GM21529 (cell line): ENCODE data around the gene ADAM33.

ENCODE experiments used
- ATAC-seq: cut with Tn5 transposase; IDR thresholded peaks from one replicate; pipeline ENCODE4 v1.9.1; 2021; ENCODE audit not compliant: unreplicated experiment

ADAM33 gene

DNA sequence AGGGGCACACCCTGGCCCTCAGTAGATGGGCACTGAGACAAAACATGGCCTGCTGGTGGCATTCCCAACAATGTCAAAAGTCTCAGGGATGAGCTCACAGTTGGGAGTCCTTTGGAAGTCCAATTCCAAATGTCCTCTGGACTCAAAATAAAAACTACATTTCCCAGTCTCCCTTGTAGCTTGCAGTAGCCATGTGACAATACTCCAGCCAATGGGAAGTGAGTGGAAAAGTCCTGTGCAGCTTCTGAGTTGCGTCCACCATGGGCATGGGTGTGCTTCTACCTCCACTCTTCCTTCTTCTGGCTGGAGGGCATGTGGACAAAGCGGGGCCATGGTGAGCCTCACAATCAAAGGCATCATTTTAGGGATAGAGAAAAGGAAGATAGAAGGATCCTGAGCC lies 5.8 kb upstream of the ADAM33 start:
- ATAC-seq = no peak

- no peak for ATAC-seq
Measured at GRCh38 chr20:3686867-3687321, 5.1 kb upstream of the ADAM33 start.

DNA sequence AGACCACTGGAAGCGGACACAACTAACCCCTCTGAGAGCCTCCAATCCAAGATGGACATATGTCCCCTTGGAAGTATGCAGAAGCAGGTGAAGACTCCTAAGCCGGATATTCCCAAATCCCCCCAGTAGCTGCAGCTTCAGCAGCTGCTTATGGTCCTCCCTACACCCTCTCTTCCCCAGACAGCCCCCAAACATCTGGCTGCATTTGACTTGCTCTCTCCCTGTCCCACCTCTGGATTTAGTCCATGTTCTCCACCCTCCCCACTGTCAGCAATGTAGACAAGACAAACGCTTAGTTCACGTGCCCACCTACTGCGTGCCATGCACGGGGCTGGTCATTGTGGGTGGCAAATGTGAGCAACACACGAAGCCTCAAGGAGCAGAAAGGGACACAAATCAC lies 4.6 kb upstream of the ADAM33 start:
- ATAC-seq = no peak

DNA sequence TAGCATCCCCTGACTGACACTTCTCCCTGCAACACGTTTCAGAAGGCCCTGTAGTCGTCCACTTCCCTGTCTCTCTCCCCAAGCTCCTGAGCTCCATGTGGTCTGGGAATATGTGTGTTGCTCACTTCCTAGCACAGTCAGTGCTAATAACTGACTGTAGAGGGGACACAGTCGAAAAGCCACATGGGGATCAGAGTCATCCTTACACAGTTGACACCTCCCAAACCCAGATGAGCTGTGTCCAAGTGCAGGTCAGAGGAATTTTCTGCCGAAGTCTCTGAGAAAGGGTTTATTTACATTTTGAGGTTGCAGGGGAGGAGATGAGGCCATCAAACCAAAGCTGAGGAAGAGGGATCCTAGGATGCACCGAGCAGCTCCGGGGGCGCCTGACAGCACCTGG lies 3.5 kb upstream of the ADAM33 start:
- ATAC-seq = no peak

DNA sequence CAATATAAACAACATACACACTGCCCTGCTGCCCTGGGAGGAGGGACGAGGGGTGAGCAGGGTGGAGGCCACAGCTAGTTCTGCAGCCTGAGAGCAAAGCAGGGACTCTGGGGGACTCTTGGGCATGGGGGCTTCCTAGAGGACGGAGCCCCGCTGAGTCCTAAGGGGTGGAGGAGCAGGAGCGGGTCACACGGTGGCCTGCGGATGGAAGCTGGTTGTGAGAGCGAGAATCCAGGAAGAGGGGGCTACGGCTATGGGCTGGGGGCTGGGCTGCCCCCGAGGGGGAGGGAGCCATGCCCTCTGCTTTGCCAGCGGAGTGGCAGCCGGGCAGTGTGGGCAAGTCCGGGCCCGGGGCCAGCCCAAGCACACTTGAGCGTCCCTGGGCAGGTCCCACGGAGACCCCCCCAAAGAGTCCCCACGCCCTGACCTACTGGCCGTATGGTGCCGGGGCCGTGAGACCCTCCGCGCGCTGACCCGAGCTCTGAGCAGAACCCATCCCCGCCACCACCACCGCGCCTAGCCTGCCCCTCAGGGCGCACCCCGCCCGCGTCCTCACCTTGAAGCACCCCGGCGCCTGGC lies 369 bp downstream of the ADAM33 start:
- no peak for ATAC-seq

- ATAC-seq = no peak
Measured at GRCh38 chr20:3680701-3681351, 984 bp downstream of the ADAM33 start.

GRCh38 chr20:3679749-3680700 lies 1.8 kb downstream of the ADAM33 start:
- no peak for ATAC-seq

DNA sequence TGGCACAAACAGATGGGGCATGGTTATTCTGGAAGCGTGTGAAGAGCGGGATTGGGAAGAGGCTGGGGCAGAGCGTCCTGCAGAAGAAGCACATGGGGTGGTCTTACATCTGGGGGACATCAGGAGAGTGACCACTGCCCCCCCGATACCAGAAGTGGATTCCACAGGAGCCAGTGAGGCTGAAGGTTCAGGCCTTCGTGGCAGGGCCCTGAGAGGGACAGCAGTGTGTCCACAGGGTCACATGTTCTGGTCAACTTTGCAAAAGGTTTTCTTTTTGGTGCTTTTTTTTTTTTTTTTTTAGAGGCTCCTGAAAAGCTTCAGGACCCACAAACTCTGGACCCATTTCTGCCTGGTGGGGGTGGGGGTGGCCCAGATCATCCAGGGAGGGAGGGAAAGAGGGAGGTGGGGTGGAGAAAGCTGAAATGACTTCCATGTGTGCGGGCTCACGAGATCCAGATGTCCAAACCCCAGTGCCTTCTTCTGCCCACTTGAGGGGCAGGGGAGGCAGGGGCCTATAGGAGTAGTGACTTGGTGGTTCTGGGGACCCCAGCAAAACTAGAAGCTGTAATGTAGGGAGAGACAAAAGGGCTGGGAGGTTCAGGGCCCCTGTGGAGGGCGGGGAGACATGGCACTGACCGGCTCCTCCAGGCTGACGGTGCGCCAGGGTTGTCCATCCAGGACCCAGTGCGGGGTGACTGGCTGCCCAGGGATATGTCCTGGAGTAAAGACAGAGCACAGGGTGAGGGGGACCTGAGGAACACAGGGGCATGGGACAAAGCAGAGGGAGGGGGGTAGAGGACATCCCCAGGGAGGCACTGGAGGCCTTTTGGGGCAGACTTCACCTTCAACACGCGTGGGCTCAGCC lies 2.7 kb downstream of the ADAM33 start:
- no peak for ATAC-seq

- ATAC-seq = no peak
Measured at GRCh38 chr20:3678198-3678597, 3.6 kb downstream of the ADAM33 start.

DNA sequence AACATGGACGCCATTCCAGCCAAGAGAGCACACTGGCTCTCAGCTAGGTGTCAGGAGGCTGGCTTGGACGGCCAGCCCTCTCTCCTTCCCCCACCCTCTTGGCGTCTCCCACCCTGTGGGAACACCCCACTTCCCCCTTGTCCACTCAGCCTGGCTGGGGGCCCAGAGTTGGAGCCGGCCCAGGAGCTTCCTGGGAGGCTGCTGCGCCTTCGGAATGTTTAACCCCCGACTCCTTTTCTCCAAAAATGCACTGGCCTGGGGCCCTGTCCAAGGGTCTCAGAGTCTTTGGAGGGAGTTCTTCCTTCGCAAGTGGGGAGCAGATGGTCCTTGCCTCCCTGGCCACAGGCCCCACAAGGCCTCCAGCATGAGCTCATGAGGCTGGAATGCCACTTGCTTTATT lies 4.1 kb downstream of the ADAM33 start:
- ATAC-seq = no peak

DNA sequence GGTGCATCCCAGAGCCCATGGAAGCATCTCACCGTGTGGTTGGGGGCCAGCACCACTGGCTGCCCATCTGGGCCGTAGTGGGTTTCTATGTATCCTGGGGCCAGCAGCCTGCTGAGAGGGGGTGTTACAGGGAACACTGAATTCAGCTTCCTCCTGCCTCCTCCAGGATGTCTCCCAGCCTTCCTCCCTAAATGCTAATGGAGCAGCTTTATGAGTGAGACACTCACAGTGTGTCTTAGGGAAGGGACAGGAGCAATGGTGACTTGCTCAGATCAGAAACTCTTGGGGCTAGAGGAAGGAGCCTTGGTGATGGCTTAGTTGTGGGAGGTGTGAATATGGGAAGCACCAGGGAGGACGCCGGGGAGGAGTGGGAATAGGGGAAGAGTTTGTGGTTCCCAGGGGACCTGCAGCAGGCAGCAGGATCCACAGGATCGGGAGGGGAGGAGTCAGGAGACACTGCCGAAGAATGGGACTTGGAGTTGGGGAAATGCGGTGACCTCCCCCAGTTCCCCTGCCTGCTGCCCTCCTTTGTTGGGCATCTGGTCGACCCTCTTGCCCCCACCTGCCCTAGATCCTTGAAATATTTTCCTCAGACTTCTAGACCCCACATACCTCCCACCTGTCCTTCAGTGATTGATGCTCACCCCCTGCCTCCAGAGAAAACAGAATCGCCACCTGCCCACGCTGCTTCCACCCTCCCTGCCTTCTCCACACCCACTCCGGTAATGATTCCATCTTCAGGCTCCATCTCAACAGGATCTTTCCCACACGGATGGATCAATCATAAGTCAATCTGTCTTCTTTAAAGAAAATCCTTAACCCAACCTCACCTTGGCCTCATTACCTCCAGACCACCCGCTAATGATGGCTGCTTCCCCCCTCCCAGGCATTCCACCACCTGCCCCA lies 6.6 kb downstream of the ADAM33 start:
- no peak for ATAC-seq

DNA sequence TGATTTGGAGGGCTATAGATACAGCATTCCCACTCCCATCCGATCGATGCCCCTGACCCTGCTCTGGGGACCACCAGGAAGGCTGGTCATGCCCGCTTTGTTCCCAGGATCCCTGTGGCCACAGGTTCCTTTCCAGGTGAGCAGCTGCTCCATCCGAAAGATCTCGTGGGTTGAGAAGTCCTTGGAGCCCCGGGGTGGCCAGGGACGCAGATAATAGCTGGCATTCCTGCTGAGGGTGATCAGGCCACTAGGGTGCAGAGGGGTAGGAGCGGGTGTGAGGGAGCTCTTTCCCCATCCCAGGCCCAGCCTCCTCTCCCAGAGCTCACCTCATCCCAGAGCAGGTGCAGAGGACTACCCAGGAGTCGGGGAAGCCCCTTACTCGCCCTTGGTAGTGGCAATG lies 7.4 kb downstream of the ADAM33 start:
- no peak for ATAC-seq

DNA sequence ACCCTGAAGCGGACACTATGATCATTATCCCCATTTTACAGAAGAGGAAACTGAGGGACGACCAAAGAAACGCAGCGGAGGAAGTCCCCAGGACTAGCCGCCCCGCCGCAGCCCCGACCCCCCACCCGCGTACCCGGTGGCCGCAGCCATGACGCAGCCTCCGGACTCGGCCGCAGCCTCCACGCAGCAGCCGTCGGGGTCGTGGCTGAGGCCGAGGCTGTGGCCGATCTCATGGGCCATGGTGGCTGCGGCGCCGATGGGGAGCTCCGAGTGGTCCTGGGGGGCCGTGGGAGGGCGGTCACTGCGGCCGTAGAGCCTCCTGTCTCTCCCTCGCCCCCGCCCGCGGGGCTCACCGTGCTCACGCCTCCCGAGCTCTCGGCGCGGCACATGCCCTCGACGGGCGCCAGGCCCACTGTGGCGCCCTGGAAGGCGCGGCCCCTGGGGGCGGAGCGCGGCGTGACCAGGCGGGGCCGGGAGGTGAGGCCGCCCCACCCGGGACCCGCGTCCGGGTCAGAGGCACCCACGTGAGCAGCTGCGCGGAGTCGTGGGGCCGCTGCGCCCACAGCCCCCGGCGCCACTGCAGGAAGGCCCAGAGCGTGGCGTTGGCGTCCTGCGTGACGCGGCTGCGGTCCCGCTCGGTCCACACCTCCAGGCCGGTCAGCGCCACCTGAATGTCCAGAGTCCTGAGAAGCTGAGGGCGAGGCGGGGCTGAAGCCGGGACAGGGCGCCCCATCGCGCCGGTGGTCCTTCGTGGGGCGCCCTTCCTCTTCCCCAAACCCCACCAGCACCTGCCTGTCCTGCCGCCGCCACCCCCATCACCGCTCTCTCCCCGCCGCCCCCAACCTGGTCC lies 8.4 kb downstream of the ADAM33 start:
- no peak for ATAC-seq

- ATAC-seq = no peak
Measured at GRCh38 chr20:3672547-3673171, 9.2 kb downstream of the ADAM33 start.

- ATAC-seq = no peak
Measured at GRCh38 chr20:3671986-3672546, 9.7 kb downstream of the ADAM33 start.

GRCh38 chr20:3670945-3671344 lies 10.9 kb downstream of the ADAM33 start:
- ATAC-seq = no peak

GRCh38 chr20:3670511-3670910 lies 11.3 kb downstream of the ADAM33 start:
- ATAC-seq = no peak

DNA sequence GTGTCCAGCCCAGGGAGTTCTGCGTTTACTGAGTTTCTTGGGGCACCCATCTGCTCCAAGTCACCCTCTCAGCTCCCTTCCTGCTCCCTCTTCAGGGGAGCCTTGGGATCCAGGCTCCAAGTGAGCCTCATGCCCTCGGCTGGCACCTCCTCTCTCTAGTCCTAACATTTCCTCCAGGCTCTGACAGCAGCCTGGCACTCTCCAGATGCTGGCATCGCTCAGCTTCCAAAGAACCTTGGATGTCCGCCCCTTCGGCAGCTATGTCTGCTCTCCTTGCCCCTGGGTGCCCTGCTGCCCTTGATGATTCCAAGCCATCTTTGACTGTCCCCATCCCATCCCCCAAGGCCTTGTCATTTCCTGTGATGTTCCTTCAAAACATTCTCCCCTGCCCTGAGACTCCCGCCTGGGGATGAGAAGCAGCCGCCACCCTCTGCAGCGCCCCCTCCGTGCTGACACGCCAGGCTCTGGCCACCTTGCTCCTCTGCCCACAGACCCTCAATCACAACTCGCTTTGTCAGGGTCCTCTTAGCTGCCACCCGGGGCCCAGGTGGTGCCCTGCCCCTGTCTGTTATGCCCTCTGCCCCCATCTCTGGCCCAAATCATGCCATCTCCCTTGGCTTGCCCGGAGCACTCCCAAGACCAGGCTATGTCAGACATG lies 12.0 kb downstream of the ADAM33 start:
- no peak for ATAC-seq
